HL-60 (cell line): ENCODE results near the gene DPEP2.
A peak's percentile ranks its signal among the peaks of the same experiment; 100 is the strongest.

Experiments used
- POLR2AphosphoS5 ChIP-seq: IDR thresholded peaks from 2 replicates; pipeline ENCODE4 v1.6.1; 2012; ENCODE audit warnings: low read depth
- SPI1 ChIP-seq: IDR thresholded peaks from 2 replicates; pipeline ENCODE4 v1.6.1; 2012; ENCODE audit warnings: low read depth, mild to moderate bottlenecking, borderline replicate concordance
- TF ChIP-seq, protein P1 (sequence below): IDR thresholded peaks from one replicate; pipeline ENCODE4 v1.5.1; 2011; ENCODE audit warnings: low read length, control low read depth, inconsistent platforms; ENCODE audit not compliant: insufficient read depth

DNA sequence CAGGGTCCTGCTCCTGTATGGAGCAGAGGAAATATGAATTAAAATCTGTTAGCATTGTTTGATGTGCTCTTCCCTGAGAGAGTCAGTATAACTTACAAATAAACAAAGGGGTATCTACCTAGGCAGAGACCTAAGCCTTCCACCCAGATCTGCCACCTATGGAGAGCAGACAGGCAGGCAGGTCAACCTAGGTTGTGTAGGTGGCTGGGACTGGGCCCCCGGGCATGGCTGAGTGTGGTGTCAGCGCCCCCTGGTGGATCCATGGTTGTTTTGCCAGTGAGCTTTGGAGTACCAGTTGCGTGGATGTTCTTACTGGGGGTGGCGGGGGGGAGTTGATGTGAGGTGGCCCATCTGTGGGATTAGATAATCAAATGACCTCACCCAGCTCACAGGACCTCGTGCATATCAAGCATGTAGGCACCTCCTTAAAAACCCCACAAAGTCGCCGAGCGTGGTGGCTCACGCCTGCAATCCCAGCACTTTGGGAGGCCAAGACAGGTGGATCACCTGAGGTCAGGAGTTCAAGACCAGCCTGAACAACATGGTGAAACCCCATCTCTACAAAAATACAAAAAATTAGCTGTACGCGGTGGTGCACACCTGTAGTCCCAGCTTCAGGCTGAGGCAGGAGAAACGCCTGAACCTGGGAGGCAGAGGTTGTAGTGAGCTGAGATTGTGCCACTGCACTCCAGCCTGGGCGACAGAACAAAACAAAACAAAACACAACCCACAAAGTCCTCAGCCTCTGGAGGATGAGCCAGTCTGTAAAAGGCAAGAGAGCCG lies 41.4 kb upstream of the DPEP2 start:
- TF ChIP-seq, protein P1, sequence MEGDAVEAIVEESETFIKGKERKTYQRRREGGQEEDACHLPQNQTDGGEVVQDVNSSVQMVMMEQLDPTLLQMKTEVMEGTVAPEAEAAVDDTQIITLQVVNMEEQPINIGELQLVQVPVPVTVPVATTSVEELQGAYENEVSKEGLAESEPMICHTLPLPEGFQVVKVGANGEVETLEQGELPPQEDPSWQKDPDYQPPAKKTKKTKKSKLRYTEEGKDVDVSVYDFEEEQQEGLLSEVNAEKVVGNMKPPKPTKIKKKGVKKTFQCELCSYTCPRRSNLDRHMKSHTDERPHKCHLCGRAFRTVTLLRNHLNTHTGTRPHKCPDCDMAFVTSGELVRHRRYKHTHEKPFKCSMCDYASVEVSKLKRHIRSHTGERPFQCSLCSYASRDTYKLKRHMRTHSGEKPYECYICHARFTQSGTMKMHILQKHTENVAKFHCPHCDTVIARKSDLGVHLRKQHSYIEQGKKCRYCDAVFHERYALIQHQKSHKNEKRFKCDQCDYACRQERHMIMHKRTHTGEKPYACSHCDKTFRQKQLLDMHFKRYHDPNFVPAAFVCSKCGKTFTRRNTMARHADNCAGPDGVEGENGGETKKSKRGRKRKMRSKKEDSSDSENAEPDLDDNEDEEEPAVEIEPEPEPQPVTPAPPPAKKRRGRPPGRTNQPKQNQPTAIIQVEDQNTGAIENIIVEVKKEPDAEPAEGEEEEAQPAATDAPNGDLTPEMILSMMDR = peak; percentile 69
- TF ChIP-seq POLR2AphosphoS5 = no peak
- no peak for TF ChIP-seq SPI1
